Measurements from ENCODE around the gene TUBB3. TPM values are rescaled to one million over a fixed set of nuclear protein-coding genes. Genes with fewer than 3 reads are reported as not detected.

TUBB3 gene
- total RNA-seq, 1 experiment from 2014 or later: 173 TPM

GRCh38 chr16:89900885-89901284 lies 22.3 kb upstream of the TUBB3 start:
- Histone ChIP-seq H2AFZ (ENCODE audit: low read depth, low read length, poor library complexity, severe bottlenecking) (no peak overlapping the region), H3K9me2 (ENCODE audit: insufficient read depth) (no peaks in the 10 kb centered on the region), H4K20me1 (ENCODE audit: insufficient read depth) (no peaks in the 10 kb centered on the region), H3K36me3 (ENCODE audit: control insufficient read depth in 1 of 2, insufficient read depth in 2 of 2, low read length in 2 of 2) (peaks cover 34 to 50% of the 10 kb centered on the region in 2 experiments; a peak in 3 of 4 replicates), H3K27ac (ENCODE audit: low read depth, low read length) (no peak overlapping the region), H3K79me2 (ENCODE audit: insufficient read depth, low read length) (peaks cover 3% of the 10 kb centered on the region; the same call in 1 of the 2 replicates), H3K4me1 (ENCODE audit: control insufficient read depth in 1 of 2, insufficient read depth in 2 of 2, low read length in 2 of 2) (no peaks in the 10 kb centered on the region), H3K9me3 (ENCODE audit: control insufficient read depth in 1 of 2, insufficient read depth in 1 of 2, low read depth in 1 of 2, low read length in 2 of 2) (no peaks in the 10 kb centered on the region), H3K27me3 (ENCODE audit: insufficient read depth, low read length) (no peaks in the 10 kb centered on the region), H3K4me2 (ENCODE audit: low read length) (no peak overlapping the region), H3K9ac (ENCODE audit: low read length) (no peak overlapping the region), H3K4me3 (replicated peaks in 1 of 2; ENCODE audit: low read depth in 1 of 2, low read length in 2 of 2) (no peak overlapping the region)
- DNase-seq (ENCODE audit: low read depth, low spot score) (no peak), ATAC-seq (no peak)
- ChIA-PET CTCF (no interaction called here), RAD21 (ENCODE audit: low non-redundant PET in 1 of 2, low total read pairs in 2 of 2, uncharacterized antibody in 2 of 2, unreplicated experiment in 2 of 2) (no interaction called here), POLR2A (no interaction called here)
- TF ChIP-seq ZNF274 (IDR thresholded peaks at IDR 0.05; ENCODE audit: low read depth, low read length): no peak
- TF ChIP-seq ELF1 (IDR thresholded peaks at IDR 0.05; ENCODE audit: borderline replicate concordance, low read depth): no peak
- no peak for TF ChIP-seq REST (IDR thresholded peaks at IDR 0.05; ENCODE audit: low read depth)
- no peak for TF ChIP-seq YY1 (IDR thresholded peaks at IDR 0.05; ENCODE audit: extremely low read depth, insufficient replicate concordance, low read depth, low read length)
- no peak for TF ChIP-seq ZFX (IDR thresholded peaks at IDR 0.05)
- TF ChIP-seq MAX (IDR thresholded peaks at IDR 0.05): no peak
- no peak for TF ChIP-seq RAD21 (IDR thresholded peaks at IDR 0.05; ENCODE audit: low read depth)
- BruUV-seq (replicated peaks): no TSS peak
- intact Hi-C loops (cut with micrococcal nuclease): no loop called here

Measured in HCT116 (cell line).